HG03045 (cell line): ENCODE measurements around the gene REXO2.

ENCODE experiments used
- ATAC-seq: cut with Tn5 transposase; IDR thresholded peaks from one replicate; pipeline ENCODE4 v1.9.1; 2021; ENCODE audit warnings: mild to moderate bottlenecking, moderate library complexity; ENCODE audit not compliant: unreplicated experiment

REXO2 gene

DNA sequence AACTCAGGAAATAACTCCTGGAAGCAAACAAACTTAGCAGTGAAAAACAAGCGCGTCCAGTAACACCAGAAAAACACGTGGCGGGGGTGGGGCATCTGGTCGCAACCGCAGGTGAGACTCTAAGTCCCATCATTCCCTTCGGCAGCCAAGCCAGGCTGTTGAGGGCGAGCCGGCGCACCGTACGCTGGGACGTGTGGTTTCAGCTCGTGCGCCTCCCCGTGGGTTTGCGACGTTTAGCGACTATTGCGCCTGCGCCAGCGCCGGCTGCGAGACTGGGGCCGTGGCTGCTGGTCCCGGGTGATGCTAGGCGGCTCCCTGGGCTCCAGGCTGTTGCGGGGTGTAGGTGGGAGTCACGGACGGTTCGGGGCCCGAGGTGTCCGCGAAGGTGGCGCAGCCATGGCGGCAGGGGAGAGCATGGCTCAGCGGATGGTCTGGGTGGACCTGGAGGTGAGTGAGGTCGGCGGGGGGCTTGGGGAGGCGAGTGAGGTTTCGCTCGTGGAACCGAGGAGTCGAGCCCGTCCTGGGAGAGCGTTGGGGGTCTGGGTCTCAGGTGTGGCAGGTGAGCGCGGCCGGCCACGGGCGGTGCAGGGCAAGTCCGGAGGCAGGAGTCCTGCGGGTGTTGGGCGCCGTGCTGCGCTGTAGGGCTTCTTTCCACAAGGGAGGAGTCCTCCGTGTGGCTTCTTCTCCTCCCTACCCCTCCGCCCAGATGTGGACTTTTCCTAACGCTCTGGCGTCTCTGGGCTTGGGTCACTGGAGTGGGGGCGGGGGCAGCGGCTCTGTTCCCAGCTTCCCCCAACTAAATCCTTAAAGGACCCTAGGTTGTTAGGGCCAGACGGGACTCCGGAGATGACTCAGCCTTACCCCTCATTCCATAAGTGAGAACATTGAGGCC is at the start of gene REXO2:
Gene REXO2 (plus strand): TSS at position 239 of the 892 bp plus-strand sequence. CDS start 62 bp downstream, at position 301.
- ATAC-seq: peak; percentile 98

- no peak for ATAC-seq
Observed at GRCh38 chr11:114392735-114393667, 46.3 kb upstream of the REXO2 start.

DNA sequence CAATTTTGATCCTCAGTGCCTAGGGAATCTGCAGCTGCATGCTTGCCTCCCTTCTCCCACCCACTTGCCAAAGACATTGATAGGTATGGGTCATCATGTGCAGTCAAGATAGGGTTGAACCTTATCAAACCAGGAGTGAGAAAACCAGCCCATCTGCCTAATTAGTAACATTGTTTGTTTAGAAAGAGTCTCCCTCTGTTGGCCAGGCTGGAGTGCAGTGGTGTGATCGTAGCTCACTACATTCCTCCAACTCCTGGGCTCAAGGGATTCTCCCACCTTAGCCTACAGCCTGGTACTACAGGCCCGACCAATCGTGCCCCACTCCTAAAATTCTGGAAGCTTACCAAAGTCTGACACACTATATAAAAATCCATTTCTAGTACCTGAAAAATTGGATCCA is 43.5 kb upstream of the REXO2 start:
- no peak for ATAC-seq

- ATAC-seq: no peak
Observed at GRCh38 chr11:114396916-114397315, 42.4 kb upstream of the REXO2 start.

DNA sequence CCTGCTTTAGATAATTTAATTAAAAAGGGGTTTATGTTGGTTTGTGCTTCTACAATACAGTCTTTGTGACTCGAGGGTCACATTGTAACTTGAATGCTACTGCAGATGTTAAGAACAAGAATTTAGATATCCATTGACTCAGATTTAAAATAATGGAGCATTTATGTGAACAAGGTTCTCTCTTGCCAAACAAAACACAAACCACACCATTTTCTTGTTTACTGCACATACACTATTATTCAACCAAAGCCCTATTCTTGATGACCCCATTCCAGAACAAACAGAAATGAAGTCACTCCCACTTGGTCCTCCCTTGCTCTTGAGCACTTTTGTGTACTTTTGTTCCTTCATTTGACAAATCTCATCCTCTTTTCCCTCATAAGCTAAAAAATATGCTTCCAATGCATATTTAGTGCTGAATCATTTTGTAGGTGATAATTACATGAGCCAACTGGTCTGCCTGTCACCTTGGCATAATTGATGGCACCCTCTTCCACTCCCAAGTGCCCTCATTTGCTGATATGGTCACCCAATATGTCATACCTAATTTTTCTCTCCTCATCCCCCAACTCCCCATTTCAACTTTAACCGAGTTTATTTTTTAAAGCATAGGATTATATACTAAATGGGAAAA is 41.8 kb upstream of the REXO2 start:
- ATAC-seq: no peak

DNA sequence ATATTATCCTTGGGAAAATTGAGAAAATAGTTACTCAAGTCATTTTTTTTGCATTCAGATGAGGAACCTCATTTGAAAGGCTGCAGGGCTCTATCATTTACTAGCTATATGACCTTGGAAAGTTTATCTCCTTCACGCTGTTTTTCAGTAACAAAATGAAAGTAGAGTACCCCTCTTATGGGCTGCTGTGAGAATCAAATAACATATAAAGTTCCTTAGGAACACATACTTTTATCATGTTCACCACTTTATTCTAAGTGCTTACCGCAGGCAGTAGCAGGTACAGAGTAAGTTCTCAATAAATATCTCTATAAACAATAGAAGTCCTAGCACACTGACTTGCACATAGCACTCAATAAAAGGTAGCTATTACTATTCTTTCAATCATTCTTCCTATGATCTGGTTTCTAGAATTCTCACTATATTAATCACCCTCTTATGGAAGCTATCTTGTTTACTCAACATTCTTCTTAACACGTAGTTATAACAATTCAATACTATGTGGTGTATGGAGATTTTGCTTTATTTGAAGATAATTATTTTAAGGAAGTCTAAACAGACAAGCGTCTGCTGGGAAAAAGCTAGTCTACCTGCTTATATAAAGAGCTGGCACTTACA is 40.9 kb upstream of the REXO2 start:
- no peak for ATAC-seq

DNA sequence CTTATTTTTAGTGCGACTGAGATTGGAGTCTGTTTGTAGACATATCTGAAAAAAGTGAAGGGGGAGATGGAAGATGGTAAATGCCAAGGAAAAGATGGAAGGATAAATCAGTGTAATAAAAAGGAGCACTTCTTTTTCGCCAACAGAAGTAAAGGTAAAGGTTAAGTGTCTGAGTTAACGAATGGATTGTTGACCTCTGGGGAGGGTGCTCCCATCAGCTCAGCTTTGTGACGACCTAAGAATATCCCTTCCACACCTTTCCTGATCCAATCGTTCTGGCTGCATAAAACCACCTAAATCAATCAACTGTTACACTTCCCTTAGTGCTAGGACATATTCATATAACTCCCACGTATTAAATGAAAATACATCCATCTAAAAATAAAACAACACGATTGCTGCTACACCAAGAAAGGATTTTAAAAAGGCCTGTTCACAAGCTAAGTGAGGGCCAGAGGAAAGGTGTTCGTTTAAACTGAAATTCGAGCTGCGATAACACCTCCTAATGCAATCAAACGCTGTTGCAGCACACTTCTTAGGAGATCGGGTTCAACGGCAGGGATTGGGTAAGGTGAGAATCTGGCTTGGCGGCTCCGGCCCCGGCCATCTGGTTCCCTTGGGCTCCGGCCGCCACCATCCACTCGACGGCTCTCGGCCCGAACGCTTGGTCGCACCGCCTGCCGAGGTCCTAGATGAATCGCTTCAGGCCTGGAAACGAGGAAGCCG is 39.6 kb upstream of the REXO2 start:
- peak; percentile 35 for ATAC-seq

DNA sequence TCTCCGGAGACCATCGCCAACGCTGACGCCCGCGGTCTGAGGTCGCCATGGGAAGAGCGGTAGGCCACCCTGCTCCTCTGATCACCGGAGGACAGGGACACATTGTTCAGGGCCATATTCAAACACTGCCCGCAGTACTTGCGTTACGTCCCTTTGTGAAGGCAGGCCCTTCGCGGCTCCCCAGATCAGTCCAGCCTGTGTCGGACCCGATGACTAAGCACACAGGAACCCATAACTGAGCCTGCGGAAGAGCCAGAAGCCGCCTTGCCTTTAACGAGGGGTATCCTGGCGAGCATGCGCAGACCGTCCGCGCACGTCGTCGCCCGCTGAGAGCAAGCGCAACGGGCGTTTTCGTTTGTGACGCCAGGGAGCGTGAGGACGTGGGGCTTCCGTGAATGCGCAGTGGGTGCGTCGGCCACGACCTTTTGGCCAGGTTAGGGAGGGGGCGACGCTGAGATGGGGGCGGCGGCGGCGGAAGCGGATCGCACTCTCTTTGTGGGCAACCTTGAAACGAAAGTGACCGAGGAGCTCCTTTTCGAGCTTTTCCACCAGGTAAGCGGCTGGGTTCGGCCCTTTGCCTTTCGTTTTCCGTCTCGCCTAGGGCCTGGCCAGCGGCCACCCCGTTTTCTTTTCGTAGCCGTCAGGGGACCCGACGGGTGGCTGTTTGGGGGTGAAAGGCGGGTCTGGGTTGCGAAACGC is 38.9 kb upstream of the REXO2 start, which contains the start of the genes C11orf71 and RBM7:
Gene C11orf71 (minus strand): TSS at position 296 of the 699 bp plus-strand sequence. CDS start 180 bp downstream, at position 116.
Gene RBM7 (plus strand): TSS at position 451 of the 699 bp plus-strand sequence. CDS start 6 bp downstream, at position 457.
- ATAC-seq: peak; percentile 91

- ATAC-seq: no peak
Observed at GRCh38 chr11:114400915-114401223, 38.4 kb upstream of the REXO2 start.

- ATAC-seq: no peak
Observed at GRCh38 chr11:114401311-114401710, 38.0 kb upstream of the REXO2 start.

DNA sequence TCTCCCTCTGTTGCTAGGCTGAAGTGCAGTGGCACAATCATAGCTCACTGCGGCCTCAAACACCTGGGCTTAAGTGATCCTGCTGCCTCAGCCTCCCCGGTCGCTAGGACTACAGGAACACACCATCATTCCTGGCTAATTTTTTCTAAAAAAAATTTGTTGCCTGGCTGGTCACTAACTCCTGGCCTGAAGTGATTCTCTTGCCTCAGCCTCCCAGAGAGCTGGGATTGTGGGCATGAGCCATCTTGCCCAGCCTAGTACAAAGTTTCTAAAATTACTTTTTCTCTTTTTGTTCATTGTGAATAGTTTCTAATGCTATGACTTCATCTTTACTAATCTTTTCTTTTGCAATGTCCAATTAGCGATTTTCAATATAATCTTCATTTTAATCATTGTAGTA is 26.3 kb upstream of the REXO2 start:
- no peak for ATAC-seq

- ATAC-seq: no peak
Observed at GRCh38 chr11:114413958-114414357, 25.3 kb upstream of the REXO2 start.

GRCh38 chr11:114416441-114416961 is 22.8 kb upstream of the REXO2 start:
- no peak for ATAC-seq

- no peak for ATAC-seq
Observed at GRCh38 chr11:114426280-114426679, 13.0 kb upstream of the REXO2 start.

GRCh38 chr11:114430290-114430689 is 9.0 kb upstream of the REXO2 start:
- ATAC-seq: no peak

- ATAC-seq: no peak
Observed at GRCh38 chr11:114432893-114433292, 6.4 kb upstream of the REXO2 start.

DNA sequence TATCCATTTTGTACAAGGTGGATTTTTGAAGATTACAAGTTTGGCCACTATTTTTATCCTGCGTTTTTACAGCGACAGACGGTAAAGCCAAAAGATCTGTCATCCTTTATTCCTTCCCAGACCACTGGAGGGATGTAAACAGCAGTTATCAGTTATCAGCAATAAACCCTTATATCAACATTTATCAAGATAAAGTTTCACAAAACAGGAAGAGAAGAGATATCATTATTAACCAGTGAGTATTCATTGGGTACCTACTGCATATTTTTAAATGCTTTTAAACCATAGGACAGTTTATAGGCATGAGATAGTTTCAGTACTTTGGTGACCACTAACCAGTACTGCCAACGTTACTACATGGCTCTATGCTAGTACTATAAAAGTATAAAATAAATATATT is 5.9 kb upstream of the REXO2 start:
- no peak for ATAC-seq

- ATAC-seq: no peak
Observed at GRCh38 chr11:114438303-114438702, 964 bp upstream of the REXO2 start.
